ENCODE results near the gene CACUL1.
"Not testable (repeated sequence)": the region's sequence is repeated elsewhere in the genome, so short reads cannot be mapped to it uniquely, and the experiment has no call there.

Gene CACUL1

GRCh38 chr10:118768041-118768919 lies 13.5 kb upstream of the CACUL1 start:
- no peak for DNase-seq

GRCh38 chr10:118767297-118768040 lies 12.7 kb upstream of the CACUL1 start:
- no peak for DNase-seq

GRCh38 chr10:118764195-118764594 lies 9.4 kb upstream of the CACUL1 start:
- DNase-seq, result no peak

- DNase-seq, result peak; percentile 32 to 43
Observed at GRCh38 chr10:118763202-118763988, 8.6 kb upstream of the CACUL1 start.

GRCh38 chr10:118760265-118760664 lies 5.5 kb upstream of the CACUL1 start:
- DNase-seq, result peak in 1 of 2 experiments; percentile 12

GRCh38 chr10:118758449-118758848 lies 3.7 kb upstream of the CACUL1 start:
- DNase-seq, result no peak

GRCh38 chr10:118754229-118754555 lies 578 bp downstream of the CACUL1 start:
- no peak for DNase-seq

- DNase-seq, result no peak
Observed at GRCh38 chr10:118753331-118754228, 1.2 kb downstream of the CACUL1 start.

- no peak for DNase-seq
Observed at GRCh38 chr10:118752409-118752808, 2.4 kb downstream of the CACUL1 start.

GRCh38 chr10:118751265-118751664 lies 3.5 kb downstream of the CACUL1 start:
- no peak for DNase-seq

GRCh38 chr10:118748041-118748440 lies 6.7 kb downstream of the CACUL1 start:
- DNase-seq, result no peak

GRCh38 chr10:118746246-118746645 lies 8.5 kb downstream of the CACUL1 start:
- DNase-seq, result no peak

- DNase-seq, result no peak
Observed at GRCh38 chr10:118745056-118745455, 9.7 kb downstream of the CACUL1 start.

GRCh38 chr10:118744346-118744918 lies 10.3 kb downstream of the CACUL1 start:
- DNase-seq, result not testable (repeated sequence)

- DNase-seq, result no peak
Observed at GRCh38 chr10:118742782-118743181, 12.0 kb downstream of the CACUL1 start.

- no peak for DNase-seq
Observed at GRCh38 chr10:118742032-118742431, 12.7 kb downstream of the CACUL1 start.

GRCh38 chr10:118738406-118738805 lies 16.4 kb downstream of the CACUL1 start:
- no peak for DNase-seq

- no peak for DNase-seq
Observed at GRCh38 chr10:118737603-118738302, 17.0 kb downstream of the CACUL1 start.

- DNase-seq, result no peak
Observed at GRCh38 chr10:118735294-118735693, 19.5 kb downstream of the CACUL1 start.

- no peak for DNase-seq
Observed at GRCh38 chr10:118734475-118734874, 20.3 kb downstream of the CACUL1 start.

Data from NCI-H187 (cell line).